ENCODE results near the gene SWT1.
A peak's percentile ranks its signal among the peaks of the same experiment; 100 is the strongest.

Gene SWT1, protein sequence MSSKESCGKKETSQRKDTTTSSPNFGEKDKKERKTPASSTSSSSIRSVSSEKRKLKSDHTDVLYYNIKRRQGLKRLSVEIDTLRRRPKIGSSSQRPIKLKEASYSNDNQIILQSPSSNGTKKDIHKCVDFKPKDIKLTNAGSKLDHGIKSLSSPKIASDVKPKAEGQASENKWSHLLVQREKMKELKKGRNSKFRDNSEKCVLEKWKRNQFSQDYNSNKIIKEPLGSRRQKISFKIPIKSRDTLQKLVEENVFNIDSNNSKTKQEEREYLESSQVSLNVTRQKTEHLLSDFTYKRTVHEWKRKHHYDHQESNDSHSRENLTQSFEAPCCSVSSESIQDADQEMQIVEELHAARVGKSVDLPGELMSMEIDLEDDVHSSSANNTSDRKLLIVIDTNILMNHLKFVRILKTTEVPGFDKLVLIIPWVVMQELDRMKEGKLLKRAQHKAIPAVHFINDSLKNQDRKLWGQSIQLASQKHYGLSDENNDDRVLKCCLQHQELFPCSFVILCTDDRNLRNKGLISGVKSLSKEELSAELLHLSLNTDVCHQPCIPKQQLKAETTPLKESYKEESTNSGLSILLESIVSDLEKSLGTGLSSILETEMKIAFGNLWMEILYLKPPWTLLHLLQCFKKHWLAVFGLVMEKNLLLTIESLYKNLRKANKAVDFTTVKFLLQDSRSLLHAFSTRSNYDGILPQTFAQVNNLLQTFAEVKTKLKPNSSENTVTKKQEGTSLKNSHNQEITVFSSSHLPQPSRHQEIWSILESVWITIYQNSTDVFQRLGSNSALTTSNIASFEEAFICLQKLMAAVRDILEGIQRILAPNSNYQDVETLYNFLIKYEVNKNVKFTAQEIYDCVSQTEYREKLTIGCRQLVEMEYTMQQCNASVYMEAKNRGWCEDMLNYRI

DNA sequence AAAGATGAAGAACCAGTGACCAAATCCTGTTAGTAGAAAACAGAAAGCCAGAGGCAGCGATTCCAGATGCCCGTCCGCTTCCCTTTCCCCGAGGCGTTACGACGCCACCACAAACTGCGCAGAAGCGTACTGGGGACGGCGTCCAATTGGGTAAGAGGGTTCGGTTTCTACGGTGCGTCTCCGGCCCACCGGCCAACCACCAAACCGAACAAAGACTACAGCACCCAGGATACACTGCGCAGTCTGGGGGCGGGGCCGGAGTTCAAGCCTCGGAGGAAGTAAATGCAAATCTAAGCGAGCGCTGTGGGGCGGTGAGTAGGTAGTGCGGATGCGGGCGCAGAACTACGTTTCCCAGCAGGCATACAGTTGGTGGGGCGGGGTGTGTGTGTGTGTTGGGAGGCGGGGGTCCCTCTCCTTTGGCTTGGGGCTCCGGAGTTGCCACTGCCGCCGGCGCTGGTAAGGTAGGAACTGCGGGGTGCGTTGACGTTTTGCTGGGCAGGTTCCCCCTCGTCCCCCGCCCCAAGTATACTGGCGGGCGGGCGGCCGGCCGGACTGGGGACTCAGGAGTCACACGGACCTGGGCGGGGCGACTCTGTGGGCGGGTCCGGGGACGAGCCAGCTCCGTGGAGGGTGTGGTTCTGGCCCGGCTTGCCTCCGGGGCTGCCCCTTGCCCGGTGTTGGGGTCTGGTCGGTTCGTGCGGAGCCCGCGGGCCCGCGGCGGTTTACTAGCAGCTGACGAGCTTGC is at the start of gene SWT1, which contains the start of gene TRMT1L:
Gene SWT1 (plus strand): TSS at position 314 of the 745 bp plus-strand sequence. CDS start 3,675 bp downstream, outside the sequence.
Gene TRMT1L (minus strand): TSS at position 100 of the 745 bp plus-strand sequence. CDS start 241 bp downstream, outside the sequence.
- DNase-seq (ENCODE audit: low read depth) = peak; percentile 98

DNA sequence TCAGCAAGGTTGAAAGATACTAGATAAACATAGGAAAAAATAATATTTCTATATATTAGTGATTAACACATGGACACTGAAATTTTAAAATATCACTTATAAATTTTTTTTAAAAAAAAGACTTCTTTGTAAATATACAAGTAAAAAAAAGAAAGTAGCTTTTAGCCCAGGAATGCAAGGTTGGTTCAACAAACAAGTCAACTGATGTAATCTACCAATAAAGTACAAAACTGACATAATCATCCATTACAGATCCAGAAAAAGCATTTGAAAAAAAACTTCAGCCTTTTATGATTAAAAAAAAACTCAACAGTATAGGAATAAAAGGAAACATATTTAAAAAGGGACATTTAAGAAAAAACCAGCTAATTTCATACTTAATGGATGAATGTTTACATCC is 48.6 kb upstream of the SWT1 start:
- DNase-seq (ENCODE audit: low read depth) = no peak

DNA sequence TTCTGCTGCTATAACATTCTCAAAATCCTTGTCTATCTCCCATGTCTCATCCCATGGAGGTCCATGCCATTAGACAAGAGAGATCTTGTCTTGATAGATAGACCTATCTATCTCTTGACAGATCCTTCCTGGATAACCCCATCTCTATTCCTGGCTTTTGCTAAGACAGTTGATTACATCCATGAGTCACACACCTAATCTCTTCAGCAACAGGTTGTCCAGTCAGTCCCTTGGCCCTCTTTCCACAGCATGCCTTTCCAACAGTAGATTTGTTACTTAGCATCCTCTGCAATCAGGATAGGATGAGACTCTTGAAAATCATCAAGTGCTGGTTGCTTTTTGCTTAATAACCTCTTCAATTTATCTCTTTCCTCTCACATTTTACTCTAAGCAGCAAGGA is 46.8 kb upstream of the SWT1 start:
- no peak for DNase-seq (ENCODE audit: low read depth)

GRCh38 chr1:185111873-185112272 is 45.1 kb upstream of the SWT1 start:
- DNase-seq (ENCODE audit: low read depth) = no peak

DNA sequence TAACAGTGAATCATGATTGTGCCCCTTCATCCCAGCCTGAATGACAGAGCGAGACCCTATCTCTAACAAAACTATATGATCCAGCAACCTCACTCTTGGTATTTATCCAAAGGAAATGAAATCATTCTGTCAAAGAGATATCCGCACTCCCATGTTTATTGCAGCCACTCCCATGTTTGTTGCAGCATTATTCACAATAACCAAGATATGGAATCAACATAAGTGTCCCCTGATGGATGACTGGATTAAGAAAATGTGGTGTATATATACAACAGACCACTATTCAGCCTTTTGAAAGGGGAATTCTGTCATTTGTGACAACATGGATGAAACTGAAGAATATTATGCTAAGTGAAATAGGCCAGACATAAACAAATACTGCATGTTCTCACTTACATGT is 44.6 kb upstream of the SWT1 start:
- DNase-seq (ENCODE audit: low read depth) = no peak

GRCh38 chr1:185129708-185130107 is 27.3 kb upstream of the SWT1 start:
- DNase-seq (ENCODE audit: low read depth) = no peak

DNA sequence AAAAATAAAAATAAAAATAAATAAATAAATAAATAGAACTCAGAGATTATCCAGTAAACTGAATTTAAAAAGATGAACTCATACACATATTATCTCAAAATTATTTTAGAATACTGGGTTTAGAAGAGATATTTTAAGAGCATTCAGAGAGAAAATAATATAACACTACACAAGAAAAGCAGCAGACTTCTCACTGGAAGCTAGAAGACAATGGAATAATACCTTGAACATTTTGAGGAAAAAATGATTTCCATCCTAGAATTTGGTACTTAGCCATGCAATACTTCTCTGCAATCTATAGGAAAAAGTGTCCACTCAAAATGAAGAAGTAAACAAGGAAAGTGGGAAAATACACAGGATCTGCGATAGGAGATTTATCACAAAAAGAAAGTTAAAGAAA is 24.4 kb upstream of the SWT1 start:
- DNase-seq (ENCODE audit: low read depth) = no peak

DNA sequence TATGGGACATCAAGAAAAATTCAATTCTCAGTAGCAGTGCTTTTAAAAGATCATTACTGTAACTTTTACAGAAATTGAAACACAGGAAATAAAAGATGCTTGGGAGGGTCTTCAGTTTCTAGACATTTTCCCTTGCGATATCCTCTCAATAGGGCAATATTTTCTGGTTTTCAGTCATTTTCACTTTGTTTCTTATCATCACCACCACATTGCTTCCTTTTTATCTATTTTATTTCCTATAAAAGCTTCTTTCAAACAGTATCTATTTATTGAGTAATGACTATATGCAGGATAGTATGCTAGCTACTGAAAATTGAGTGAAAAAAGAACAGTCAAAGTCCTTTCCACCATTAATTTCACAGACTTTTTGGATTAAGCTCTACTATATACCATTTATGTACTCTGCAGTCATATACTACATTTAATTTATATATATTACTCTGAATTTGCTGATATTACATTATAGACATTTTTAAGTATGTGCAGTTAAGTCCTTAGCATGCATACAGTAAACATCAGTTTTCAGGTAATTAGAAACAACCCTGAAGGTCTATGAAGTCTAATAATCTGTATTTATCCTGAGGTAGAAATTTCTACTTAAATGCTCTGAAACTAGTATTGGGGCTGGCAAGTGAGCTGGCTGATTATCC is 18.9 kb upstream of the SWT1 start:
- no peak for DNase-seq (ENCODE audit: low read depth)

GRCh38 chr1:185139246-185139645 is 17.7 kb upstream of the SWT1 start:
- no peak for DNase-seq (ENCODE audit: low read depth)

DNA sequence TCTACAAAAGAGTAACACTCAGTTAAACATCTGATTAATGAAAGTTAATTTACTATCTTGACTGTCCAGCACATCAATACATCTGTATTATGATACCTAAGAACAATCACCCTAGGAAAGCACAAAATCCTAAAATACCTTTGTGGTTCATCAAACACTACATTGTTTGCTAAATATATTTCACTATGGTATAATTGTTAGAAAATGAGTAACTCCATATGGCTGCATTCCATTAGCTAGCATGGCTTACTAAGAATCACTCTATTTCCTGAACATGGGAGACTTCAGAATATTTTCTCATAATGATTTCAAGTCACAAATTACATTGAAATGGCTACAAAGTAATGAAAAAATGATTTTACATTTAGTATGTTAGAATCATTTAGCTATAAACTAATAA is 12.7 kb upstream of the SWT1 start:
- no peak for DNase-seq (ENCODE audit: low read depth)

DNA sequence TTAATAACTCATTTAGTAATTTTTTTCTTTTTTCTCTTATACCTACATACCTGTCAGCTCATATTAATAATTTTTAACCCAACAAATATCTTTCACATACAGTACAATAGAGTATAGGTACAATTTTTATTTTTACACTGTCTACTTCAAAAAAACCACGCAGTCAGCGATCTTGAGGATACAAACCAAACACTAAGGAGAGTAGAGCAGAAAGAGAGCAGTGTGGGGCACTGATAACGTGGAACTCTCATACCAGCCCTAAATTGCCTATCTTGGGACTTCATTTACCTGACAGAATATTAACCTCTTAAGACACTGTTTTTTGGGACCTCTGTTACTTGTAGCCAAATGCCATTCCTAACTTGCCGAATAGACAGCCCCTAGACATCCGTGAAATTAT is 5.8 kb upstream of the SWT1 start:
- no peak for DNase-seq (ENCODE audit: low read depth)

- DNase-seq (ENCODE audit: low read depth) = no peak
Measured at GRCh38 chr1:185152187-185152767, 4.7 kb upstream of the SWT1 start.

GRCh38 chr1:185154912-185155513 is 2.0 kb upstream of the SWT1 start:
- no peak for DNase-seq (ENCODE audit: low read depth)

GRCh38 chr1:185155600-185156287 is 1.2 kb upstream of the SWT1 start:
- no peak for DNase-seq (ENCODE audit: low read depth)

- no peak for DNase-seq (ENCODE audit: low read depth)
Measured at GRCh38 chr1:185156288-185156853, 596 bp upstream of the SWT1 start.

DNA sequence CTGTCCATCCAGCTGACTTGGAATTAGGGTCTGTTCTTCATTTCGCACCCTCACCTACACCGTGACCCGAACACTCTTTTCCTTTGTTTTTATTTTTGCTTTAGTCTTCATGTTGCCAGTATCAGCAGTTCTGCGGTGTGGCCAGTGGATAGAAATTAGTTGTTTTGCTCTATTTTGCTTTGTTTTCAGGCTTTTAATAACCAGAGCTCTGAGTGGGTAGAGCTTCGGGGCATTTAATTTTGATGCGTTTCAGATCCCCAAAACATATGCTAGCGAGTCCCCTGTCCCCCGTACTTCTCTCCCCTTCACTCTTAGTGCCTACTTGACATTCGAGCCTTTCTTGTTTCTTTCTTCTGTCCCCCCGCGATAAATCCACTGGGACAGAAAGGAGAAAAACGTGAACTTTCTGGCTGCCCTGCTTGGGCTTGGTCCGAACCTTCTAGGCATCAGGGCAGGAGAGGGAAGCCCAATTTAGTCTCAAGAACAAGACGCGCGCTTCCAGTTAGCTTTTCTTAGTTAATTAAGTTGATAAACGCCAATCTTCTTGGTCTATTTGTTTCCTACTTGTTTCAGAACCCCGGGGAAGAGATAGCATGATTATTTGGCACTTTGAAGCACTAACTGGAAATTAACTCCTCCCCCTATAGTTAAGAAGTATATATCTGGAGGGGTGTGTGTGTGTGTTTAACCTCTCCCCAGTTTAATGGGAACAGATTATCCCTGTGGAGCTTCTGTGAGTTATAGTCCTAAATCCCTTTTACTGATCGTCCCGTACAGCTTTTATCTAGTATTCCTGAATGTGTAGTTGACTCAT is 839 bp downstream of the SWT1 start:
- no peak for DNase-seq (ENCODE audit: low read depth)

DNA sequence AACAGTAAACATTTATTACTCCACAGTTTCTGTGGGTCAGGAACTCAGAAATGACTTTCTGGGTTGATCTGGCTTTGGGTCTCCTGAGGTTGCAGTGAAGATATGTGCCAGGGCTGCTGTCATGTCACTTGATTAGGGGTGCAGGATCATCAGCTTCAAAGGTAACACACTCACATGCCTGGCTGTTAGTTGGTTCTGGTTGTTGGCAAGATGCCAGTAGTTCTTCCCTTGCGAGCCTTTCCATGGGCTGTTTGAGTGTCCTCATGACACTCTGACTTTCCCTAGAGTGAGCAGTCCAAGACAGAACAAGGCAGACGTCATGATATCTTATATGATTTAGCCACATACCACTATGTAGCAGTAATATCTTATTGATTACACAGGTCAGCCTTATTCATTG is 1.8 kb downstream of the SWT1 start:
- DNase-seq (ENCODE audit: low read depth) = no peak

DNA sequence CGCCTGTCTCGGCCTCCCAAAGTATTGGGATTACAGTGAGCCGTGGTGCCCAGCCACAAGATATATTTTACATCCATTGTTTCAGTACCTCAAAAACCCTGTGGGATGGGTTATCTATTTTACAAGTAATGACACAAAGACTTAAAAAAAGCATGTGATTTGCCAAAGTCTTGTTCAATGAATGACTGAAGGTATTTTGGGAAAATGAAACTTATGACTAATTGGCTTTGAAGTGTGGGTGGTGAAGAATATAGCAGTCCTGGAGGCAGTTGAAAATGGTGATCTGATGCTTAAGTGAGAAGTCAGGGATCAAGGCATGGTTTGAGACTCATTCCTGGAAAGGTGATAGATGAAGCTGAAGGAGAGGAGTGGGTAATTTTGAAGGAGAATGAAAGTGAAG is 3.0 kb downstream of the SWT1 start:
- DNase-seq (ENCODE audit: low read depth) = no peak

GRCh38 chr1:185162491-185162890 is 5.5 kb downstream of the SWT1 start:
- no peak for DNase-seq (ENCODE audit: low read depth)

Measured in T-helper 22 cell (primary cell).